T-helper 1 cell treated with Interleukin-12 subunit alpha and Interleukin-12 subunit beta and Interleukin-4 antibody, amounts not matched to agents 30 μg/mL and 1 μg/mL, for 36 hours (primary cell): ENCODE results near the gene UGT1A7.
"Not testable (repeated sequence)": the region's sequence is repeated elsewhere in the genome, so short reads cannot be mapped to it uniquely, and the experiment has no call there.

Experiments used
- H3K27ac Mint-ChIP-seq: one replicate; pipeline ENCODE4 v1.8.0; 2021; ENCODE audit warnings: mild to moderate bottlenecking, mixed read lengths
- H3K27me3 Mint-ChIP-seq: one replicate; pipeline ENCODE4 v1.8.0; 2021; ENCODE audit warnings: low read depth, mixed read lengths
- H3K36me3 Mint-ChIP-seq: one replicate; pipeline ENCODE4 v1.8.0; 2021; ENCODE audit warnings: low read depth, mixed read lengths
- H3K4me1 Mint-ChIP-seq: one replicate; pipeline ENCODE4 v1.8.0; 2021; ENCODE audit warnings: low read depth, mixed read lengths
- H3K4me3 Mint-ChIP-seq: one replicate; pipeline ENCODE4 v1.8.0; 2021; ENCODE audit warnings: mild to moderate bottlenecking, moderate library complexity, mixed read lengths
- H3K9me3 Mint-ChIP-seq: one replicate; pipeline ENCODE4 v1.8.0; 2021; ENCODE audit warnings: mixed read lengths

UGT1A7 gene

DNA sequence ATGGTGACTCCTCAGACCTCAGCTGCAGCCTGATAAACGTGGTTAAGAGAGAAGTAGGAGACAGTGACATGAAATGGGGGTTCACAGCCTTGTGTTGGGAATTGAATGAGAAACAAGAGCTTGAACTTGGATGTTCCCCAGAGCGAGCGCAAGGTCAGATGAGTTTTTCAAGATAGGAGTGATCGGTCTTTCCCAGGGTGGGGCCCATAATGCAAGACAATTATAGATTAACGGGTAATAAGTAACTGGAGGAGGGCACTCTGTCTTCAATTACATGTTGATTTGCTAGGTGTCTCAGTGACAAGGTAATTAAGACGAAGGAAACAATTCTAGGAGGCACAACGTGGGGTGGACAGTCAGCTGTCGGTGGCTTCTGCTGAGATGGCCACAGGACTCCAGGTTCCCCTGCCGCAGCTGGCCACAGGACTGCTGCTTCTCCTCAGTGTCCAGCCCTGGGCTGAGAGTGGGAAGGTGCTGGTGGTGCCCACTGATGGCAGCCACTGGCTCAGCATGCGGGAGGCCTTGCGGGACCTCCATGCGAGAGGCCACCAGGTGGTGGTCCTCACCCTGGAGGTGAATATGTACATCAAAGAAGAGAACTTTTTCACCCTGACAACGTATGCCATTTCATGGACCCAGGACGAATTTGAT is 31.0 kb downstream of the UGT1A7 start, which contains the start of gene UGT1A5:
Gene UGT1A5, plus strand, starts transcription at position 297 of the 651 bp plus-strand sequence. Its CDS starts 85 bp downstream, at position 382.
- Mint-ChIP-seq H3K36me3 (no peaks in the 10 kb centered on the region), H3K4me1 (no peaks in the 10 kb centered on the region), H3K27ac (no peak within 1 kb of the TSS), H3K9me3 (no peaks in the 10 kb centered on the region), H3K27me3 (peaks cover 36% of the 10 kb centered on the region), H3K4me3 (no peak within 1 kb of the TSS)

GRCh38 chr2:233713262-233713615 is 31.5 kb downstream of the UGT1A7 start:
- H3K9me3 Mint-ChIP-seq, result no peaks in the 10 kb centered on the region
- peaks cover 36% of the 10 kb centered on the region for H3K27me3 Mint-ChIP-seq
- H3K4me3 Mint-ChIP-seq, result no peak overlapping the region
- no peaks in the 10 kb centered on the region for H3K36me3 Mint-ChIP-seq
- no peak overlapping the region for H3K27ac Mint-ChIP-seq
- H3K4me1 Mint-ChIP-seq, result no peaks in the 10 kb centered on the region

GRCh38 chr2:233714121-233714520 is 32.4 kb downstream of the UGT1A7 start:
- Mint-ChIP-seq H3K9me3 (no peaks in the 10 kb centered on the region), H3K4me1 (no peaks in the 10 kb centered on the region), H3K36me3 (no peaks in the 10 kb centered on the region), H3K27me3 (peaks cover 33% of the 10 kb centered on the region), H3K27ac (no peak overlapping the region), H3K4me3 (no peak overlapping the region)

DNA sequence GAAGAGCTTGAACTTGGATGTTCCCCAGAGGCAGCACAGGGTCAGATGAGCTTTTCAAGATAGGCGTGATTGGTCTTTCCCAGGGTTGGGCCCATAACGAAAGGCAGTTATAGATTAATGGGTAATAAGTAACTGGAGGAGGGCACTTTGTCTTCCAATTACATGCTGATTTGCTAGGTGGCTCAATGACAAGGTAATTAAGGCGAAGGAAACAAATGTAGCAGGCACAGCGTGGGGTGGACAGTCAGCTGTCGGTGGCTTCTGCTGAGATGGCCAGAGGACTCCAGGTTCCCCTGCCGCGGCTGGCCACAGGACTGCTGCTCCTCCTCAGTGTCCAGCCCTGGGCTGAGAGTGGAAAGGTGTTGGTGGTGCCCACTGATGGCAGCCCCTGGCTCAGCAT is 36.9 kb downstream of the UGT1A7 start, which contains the start of gene UGT1A4:
Gene UGT1A4, plus strand, starts transcription at position 185 of the 400 bp plus-strand sequence. Its CDS starts 85 bp downstream, at position 270.
- no peak within 1 kb of the TSS for H3K27ac Mint-ChIP-seq
- no peaks in the 10 kb centered on the region for H3K9me3 Mint-ChIP-seq
- no peaks in the 10 kb centered on the region for H3K36me3 Mint-ChIP-seq
- H3K27me3 Mint-ChIP-seq, result peaks cover 17% of the 10 kb centered on the region
- no peak within 1 kb of the TSS for H3K4me3 Mint-ChIP-seq
- no peaks in the 10 kb centered on the region for H3K4me1 Mint-ChIP-seq

DNA sequence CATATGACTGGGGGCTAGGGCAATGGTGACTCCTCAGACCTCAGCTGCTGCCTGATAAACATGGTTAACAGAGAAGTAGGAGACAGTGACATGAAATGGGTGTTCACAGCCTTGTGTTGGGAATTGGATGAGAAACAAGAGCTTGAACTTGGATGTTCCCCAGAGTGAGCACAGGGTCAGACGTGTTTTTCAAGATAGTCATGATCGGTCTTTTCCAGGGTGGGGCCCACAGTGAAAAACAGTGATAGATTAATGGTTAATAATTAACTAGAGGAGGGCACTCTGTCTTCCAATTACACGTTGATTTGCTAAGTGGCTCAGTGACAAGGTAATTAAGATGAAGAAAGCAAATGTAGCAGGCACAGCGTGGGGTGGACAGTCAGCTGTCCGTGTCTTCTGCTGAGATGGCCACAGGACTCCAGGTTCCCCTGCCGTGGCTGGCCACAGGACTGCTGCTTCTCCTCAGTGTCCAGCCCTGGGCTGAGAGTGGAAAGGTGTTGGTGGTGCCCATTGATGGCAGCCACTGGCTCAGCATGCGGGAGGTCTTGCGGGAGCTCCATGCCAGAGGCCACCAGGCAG is 47.1 kb downstream of the UGT1A7 start, which contains the start of gene UGT1A3:
Gene UGT1A3, plus strand, starts transcription at position 320 of the 579 bp plus-strand sequence. Its CDS starts 85 bp downstream, at position 405.
- Mint-ChIP-seq H3K4me3 (no peak within 1 kb of the TSS), H3K4me1 (no peaks in the 10 kb centered on the region), H3K9me3 (no peaks in the 10 kb centered on the region), H3K27me3 (no peaks in the 10 kb centered on the region), H3K36me3 (no peaks in the 10 kb centered on the region), H3K27ac (no peak within 1 kb of the TSS)

DNA sequence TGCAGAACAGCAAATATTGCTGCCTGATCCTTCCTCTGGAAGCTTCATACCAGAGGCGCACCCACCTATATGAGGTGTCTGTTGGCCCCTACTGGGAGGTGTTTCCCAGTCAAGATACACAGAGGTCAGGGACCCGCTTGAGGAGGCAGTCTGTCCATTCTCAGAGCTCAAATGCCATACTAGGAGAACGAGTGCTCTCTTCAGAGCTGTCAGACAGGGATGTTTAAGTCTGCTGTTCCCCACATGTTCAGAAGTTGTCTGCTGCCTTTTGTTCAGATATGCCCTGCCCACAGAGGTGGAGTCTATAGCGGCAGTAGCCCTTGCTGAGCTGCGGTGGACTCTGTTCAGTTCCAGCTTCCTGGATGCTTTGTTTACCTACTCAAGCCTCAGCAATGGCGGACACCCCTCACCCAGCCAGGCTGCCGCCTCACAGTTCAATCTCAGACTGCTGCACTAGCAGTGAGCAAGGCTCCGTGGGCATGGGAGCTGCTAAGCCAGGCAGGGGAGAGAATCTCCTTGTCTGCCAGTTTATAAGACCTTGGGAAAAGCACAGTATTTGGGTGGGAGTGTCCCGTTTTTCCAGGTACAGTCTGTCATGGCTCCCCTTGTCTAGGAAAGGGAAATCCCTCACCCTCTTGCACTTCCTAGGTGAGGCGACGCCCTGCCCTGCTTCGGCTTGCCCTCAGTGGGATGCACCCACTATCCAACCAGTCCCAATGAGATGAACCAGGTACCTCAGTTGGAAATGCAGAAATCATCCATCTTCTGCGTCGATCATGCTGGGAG is 55.4 kb downstream of the UGT1A7 start:
- not testable (repeated sequence) for H3K9me3 Mint-ChIP-seq, H3K27ac Mint-ChIP-seq, H3K4me3 Mint-ChIP-seq, H3K4me1 Mint-ChIP-seq, H3K27me3 Mint-ChIP-seq, H3K36me3 Mint-ChIP-seq

DNA sequence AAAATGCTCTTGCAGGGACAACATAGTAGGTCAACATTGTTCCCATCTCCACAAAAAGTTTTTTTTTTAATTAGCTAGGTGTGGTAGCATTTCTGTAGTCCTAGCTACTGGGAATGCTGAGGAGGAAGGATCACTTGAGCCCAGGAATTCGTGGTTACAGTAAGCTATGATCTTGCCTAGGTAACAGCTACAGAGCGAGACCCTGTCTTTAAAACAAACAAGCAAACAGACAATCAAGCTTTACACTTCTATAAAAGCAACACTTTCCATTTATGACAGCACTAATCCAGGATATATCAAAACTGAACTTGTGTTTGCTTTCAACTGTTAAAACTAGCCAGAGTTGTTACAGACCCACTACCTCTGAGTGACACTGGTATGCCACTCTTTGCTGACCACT is 59.2 kb downstream of the UGT1A7 start:
- Mint-ChIP-seq H3K27ac (no peak overlapping the region), H3K4me1 (no peaks in the 10 kb centered on the region), H3K27me3 (no peaks in the 10 kb centered on the region), H3K9me3 (no peaks in the 10 kb centered on the region), H3K36me3 (no peaks in the 10 kb centered on the region), H3K4me3 (no peak overlapping the region)

DNA sequence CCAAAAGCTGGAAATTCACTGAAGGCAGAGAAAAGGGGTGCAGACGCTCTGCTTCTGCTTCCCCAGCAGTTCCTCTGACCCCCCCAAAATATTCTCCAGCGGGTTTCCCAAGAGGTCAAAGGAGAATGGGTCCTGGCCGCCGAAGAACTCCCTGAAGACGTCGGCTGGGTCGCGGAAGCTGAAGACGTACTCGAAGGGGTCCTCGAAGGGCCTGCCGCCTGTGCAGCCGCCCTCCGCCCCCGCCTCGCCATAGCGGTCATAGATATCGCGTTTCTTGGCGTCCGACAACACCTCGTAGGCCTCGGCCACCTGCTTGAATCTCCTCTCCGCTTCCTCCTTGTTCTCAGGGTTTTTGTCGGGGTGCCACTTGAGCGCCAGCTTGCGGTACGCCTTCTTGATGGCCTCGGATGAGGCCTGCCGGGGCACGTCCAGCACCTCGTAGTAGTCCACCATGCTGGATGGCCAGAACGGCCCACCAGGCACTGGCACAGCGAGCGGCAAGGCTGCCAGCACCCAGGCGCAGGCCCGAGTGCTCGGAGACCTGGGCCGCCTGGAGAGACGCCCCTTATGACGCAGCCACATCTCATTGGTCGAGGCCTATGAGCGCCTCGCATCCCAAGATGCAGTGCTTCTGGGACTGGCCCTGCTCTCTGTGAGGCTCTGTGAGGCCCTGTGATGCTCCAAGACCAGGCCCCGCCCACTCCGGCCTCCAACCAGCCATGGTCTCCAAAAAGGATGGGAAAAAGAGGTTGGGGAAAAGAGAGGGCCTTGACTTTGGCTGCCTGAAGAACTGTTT is 62.0 kb downstream of the UGT1A7 start:
- no peaks in the 10 kb centered on the region for H3K9me3 Mint-ChIP-seq
- H3K27ac Mint-ChIP-seq, result no peak overlapping the region
- H3K4me1 Mint-ChIP-seq, result no peaks in the 10 kb centered on the region
- no peaks in the 10 kb centered on the region for H3K27me3 Mint-ChIP-seq
- no peaks in the 10 kb centered on the region for H3K36me3 Mint-ChIP-seq
- no peak overlapping the region for H3K4me3 Mint-ChIP-seq

GRCh38 chr2:233745073-233745755 is 63.5 kb downstream of the UGT1A7 start:
- H3K9me3 Mint-ChIP-seq, result peaks cover 7% of the 10 kb centered on the region
- H3K27me3 Mint-ChIP-seq, result no peaks in the 10 kb centered on the region
- no peaks in the 10 kb centered on the region for H3K36me3 Mint-ChIP-seq
- H3K27ac Mint-ChIP-seq, result no peak overlapping the region
- H3K4me1 Mint-ChIP-seq, result no peaks in the 10 kb centered on the region
- no peak overlapping the region for H3K4me3 Mint-ChIP-seq

DNA sequence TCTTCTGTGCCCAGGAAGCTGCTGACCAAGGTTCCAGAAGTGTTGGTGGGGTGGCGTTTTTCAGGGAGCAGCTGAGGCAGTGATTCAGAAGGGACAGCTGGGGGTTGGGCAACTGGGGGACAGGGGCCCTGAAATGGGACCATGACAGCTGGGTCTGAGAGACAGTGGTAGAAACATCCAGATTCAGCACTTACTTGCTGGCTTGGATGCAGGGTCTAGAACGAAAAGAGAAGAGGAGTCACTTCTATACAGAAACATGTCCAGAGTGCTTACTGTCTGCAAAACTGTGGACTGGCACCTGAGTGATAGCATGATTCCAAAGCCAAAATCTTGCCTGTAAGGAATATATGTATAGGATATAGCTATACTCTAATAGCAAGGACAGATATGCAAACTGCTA is 64.1 kb downstream of the UGT1A7 start:
- H3K27ac Mint-ChIP-seq, H3K27me3 Mint-ChIP-seq, H3K4me3 Mint-ChIP-seq, H3K4me1 Mint-ChIP-seq, H3K36me3 Mint-ChIP-seq: not testable (repeated sequence)
- peaks cover 11% of the 10 kb centered on the region for H3K9me3 Mint-ChIP-seq

GRCh38 chr2:233746475-233747282 is 65.0 kb downstream of the UGT1A7 start:
- Mint-ChIP-seq H3K27ac (no peak overlapping the region), H3K4me1 (no peaks in the 10 kb centered on the region), H3K27me3 (no peaks in the 10 kb centered on the region), H3K9me3 (peaks cover 18% of the 10 kb centered on the region), H3K36me3 (no peaks in the 10 kb centered on the region), H3K4me3 (no peak overlapping the region)

- Mint-ChIP-seq H3K27ac (no peak overlapping the region), H3K27me3 (no peaks in the 10 kb centered on the region), H3K4me3 (no peak overlapping the region), H3K36me3 (no peaks in the 10 kb centered on the region), H3K4me1 (no peaks in the 10 kb centered on the region), H3K9me3 (peaks cover 19% of the 10 kb centered on the region)
Measured at GRCh38 chr2:233747283-233747544, 65.5 kb downstream of the UGT1A7 start.

DNA sequence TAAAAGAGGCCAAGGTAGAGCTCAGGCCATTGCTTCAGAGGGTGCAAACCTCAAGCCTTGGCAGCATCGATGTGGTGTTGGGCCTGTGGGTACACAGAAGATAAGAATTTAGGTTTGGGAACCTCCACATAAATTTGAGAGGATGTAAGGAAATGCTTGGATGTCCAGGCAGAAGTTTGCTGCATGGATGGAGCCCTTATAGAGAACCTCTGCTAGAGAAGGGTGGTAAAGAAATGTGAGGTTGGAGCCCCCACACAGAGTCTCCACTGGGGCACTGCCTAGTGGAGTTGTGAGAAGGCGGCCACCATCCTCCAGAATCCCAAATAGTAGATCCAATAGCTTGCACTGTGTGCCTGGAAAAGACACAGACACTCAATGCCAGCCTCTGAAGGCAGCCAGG is 69.0 kb downstream of the UGT1A7 start:
- H3K36me3 Mint-ChIP-seq, H3K27me3 Mint-ChIP-seq, H3K4me1 Mint-ChIP-seq, H3K4me3 Mint-ChIP-seq, H3K27ac Mint-ChIP-seq: not testable (repeated sequence)
- H3K9me3 Mint-ChIP-seq, result peaks cover 19% of the 10 kb centered on the region
